Amygdala (tissue), 56 donors: ENCODE results near the gene GCNT4.
A peak's percentile ranks its signal among the peaks of the same experiment; 100 is the strongest.

ENCODE experiments used
- DNase-seq, 56 donors: peaks; one replicate each; lab custom pipeline; 2025; lab: John Stamatoyannopoulos, UW

The GCNT4 gene

GRCh38 chr5:75021219-75021618 lies 31.1 kb downstream of the GCNT4 start:
- peak in 4 of 56 donors; percentile 1 to 10 (median 6) for DNase-seq

GRCh38 chr5:75020016-75020656 lies 32.2 kb downstream of the GCNT4 start:
- no peak for DNase-seq

GRCh38 chr5:75018805-75019587 lies 33.4 kb downstream of the GCNT4 start:
- no peak for DNase-seq

GRCh38 chr5:75017971-75018370 lies 34.4 kb downstream of the GCNT4 start:
- DNase-seq = no peak

GRCh38 chr5:75016896-75017295 lies 35.5 kb downstream of the GCNT4 start:
- no peak for DNase-seq

GRCh38 chr5:75012748-75013147 lies 39.6 kb downstream of the GCNT4 start:
- no peak for DNase-seq

- DNase-seq = no peak
These were observed 41.5 kb downstream of the GCNT4 start for GRCh38 chr5:75010838-75011237.

- DNase-seq = no peak
These were observed 42.6 kb downstream of the GCNT4 start for GRCh38 chr5:75009556-75010345.

- no peak for DNase-seq
These were observed 45.2 kb downstream of the GCNT4 start for GRCh38 chr5:75006865-75007822.

GRCh38 chr5:75005561-75005960 lies 46.8 kb downstream of the GCNT4 start:
- DNase-seq = no peak
